HFF-Myc (cell line): Measurements from ENCODE around the gene MATN3.
"Not testable (repeated sequence)": the region's sequence is repeated elsewhere in the genome, so short reads cannot be mapped to it uniquely, and the experiment has no call there.

ENCODE experiments used
- DNase-seq: peaks from one replicate; pipeline ENCODE4 v3.0.0-alpha.2; 2011; ENCODE audit warnings: low read depth; ENCODE audit errors: extremely low read depth
- H3K4me3 ChIP-seq: replicated peaks from 2 replicates; pipeline ENCODE4 v1.5.1; 2011; ENCODE audit warnings: low read depth, mild to moderate bottlenecking, control low read depth, low read length
- CTCF ChIP-seq: IDR thresholded peaks from 2 replicates; pipeline ENCODE4 v1.5.1; 2012; ENCODE audit warnings: mild to moderate bottlenecking, low read depth, low read length, control low read depth; ENCODE audit errors: missing control alignments

MATN3 gene

GRCh38 chr2:20049637-20050036 is 37.2 kb upstream of the MATN3 start:
- no peak for TF ChIP-seq CTCF
- peak overlapping the region; percentile 67 for H3K4me3 ChIP-seq
- DNase-seq = no peak

DNA sequence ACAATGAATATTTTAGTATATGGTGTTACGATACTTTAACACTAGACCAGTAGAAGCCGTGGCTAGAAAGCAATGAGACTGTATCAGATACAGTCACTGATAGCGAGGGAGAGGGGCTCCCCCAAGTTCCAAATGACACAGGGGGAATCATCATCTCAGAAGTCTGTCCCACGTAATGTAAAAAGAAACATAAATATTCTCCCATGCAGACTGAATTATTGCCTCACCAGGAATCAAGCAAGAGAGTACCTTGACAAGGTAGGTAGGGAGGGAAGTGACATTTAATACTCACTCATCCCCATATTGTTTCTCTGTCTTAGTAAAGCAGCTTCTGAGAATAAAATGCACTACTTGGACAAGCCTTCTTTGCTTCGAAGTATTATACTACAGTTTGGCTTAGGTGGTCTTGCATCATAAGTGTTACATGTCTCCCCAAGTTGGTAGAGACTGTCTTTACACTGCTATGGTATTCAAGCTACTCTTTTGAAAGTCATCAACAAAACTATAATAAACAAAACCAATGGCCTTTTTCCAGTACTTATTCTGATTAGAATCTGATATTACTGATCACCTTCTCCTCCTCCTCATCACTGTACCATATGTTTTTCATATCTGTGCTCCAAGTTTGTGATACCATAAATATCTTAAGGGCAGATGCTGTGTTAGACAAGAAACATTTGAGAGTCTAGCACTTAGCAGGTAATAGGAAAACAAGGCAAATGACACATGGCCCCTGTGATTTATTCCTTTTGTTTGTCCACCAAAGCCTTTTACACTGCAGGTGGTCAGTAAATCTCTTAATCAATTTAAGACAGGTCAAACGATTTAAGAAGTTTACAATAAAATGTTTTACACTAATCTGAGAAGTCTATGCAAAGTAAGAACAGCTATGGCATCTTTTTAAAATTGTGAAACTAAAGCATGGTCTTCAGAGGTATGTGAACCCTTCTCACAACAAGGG is 36.3 kb upstream of the MATN3 start:
- no peak for DNase-seq
- peak overlapping the region; percentile 67 for H3K4me3 ChIP-seq
- TF ChIP-seq CTCF = no peak

GRCh38 chr2:20045712-20046292 is 33.3 kb upstream of the MATN3 start:
- not testable (repeated sequence) for H3K4me3 ChIP-seq, DNase-seq

- no peak for DNase-seq
- no peak for TF ChIP-seq CTCF
- H3K4me3 ChIP-seq = no peak overlapping the region
Measured at GRCh38 chr2:20044778-20045177, 32.3 kb upstream of the MATN3 start.

DNA sequence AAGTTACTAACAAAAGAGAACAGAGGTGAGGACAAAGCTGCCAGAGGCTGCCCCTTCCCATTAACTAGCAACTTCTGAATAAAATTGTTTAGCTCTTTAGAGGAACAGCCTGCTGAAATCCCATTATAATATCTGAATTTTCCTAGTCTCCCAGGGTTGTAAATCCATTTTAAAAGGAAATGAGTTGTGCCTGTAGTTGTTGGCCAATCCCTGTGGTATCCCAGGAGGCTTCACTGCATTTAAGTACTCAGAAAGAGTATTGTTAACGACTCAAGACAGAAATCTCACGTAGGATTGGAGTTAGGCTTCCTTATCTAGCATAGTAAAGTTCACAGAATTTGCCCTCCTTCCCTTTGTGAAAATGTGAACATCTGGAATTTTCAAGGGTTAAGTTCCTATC is 30.1 kb upstream of the MATN3 start:
- no peak for DNase-seq
- no peak overlapping the region for H3K4me3 ChIP-seq
- no peak for TF ChIP-seq CTCF

DNA sequence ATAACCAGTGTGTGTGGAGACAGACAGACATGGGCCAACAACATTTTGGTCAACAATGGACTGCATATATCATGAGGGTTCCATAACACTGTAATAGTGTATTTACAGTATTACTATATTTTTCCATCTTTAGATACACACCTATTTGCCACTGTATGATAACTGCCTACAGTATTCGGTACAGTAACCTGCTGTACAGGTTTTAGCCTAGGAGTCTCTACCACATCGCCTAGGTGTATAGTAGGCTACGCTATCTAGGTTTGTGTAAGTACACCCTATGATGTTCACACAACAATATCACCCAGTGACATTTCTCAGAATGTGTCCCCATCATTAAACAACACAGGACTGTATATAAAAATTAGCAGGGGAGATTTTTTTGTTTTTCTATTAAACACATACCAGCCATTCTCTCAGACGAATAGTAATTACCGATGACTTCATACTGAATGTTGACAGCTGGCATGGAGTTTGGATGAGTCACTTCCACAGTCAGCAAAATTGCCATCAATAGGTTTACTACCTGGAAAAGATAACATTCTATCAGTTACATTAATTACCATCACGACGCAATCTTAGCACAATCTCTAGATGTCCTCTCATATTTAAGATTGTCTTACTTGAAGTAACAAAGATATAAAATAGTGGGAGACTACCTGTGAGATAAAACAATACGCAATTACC is 28.2 kb upstream of the MATN3 start:
- DNase-seq = no peak
- no peak for TF ChIP-seq CTCF
- no peak overlapping the region for H3K4me3 ChIP-seq

DNA sequence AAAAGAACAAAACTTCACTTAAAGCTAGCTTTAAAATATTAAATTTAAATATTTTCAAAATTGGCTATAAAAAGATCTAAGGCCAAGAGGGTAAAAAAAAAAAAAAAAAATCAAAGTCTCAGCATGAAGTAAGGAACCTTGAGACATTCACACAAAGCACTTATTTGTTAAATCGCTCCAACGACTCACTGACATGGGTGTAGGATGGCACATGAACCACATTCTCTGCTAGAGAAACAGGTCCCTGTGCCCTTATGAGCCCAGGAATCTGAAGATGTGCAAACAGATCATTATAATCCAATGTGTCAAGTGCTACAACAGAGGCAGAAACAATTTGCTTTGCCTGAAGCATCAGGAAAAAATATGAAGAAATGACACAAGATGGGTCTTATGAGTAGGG is 25.2 kb upstream of the MATN3 start:
- no peak for DNase-seq
- no peak overlapping the region for H3K4me3 ChIP-seq
- TF ChIP-seq CTCF = no peak
